8988T (cell line): ENCODE measurements around the gene FARP1.

ENCODE experiments used
- DNase-seq: peaks from one replicate; pipeline ENCODE4 v3.0.0; 2011

FARP1 gene, protein sequence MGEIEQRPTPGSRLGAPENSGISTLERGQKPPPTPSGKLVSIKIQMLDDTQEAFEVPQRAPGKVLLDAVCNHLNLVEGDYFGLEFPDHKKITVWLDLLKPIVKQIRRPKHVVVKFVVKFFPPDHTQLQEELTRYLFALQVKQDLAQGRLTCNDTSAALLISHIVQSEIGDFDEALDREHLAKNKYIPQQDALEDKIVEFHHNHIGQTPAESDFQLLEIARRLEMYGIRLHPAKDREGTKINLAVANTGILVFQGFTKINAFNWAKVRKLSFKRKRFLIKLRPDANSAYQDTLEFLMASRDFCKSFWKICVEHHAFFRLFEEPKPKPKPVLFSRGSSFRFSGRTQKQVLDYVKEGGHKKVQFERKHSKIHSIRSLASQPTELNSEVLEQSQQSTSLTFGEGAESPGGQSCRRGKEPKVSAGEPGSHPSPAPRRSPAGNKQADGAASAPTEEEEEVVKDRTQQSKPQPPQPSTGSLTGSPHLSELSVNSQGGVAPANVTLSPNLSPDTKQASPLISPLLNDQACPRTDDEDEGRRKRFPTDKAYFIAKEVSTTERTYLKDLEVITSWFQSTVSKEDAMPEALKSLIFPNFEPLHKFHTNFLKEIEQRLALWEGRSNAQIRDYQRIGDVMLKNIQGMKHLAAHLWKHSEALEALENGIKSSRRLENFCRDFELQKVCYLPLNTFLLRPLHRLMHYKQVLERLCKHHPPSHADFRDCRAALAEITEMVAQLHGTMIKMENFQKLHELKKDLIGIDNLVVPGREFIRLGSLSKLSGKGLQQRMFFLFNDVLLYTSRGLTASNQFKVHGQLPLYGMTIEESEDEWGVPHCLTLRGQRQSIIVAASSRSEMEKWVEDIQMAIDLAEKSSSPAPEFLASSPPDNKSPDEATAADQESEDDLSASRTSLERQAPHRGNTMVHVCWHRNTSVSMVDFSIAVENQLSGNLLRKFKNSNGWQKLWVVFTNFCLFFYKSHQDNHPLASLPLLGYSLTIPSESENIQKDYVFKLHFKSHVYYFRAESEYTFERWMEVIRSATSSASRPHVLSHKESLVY

DNA sequence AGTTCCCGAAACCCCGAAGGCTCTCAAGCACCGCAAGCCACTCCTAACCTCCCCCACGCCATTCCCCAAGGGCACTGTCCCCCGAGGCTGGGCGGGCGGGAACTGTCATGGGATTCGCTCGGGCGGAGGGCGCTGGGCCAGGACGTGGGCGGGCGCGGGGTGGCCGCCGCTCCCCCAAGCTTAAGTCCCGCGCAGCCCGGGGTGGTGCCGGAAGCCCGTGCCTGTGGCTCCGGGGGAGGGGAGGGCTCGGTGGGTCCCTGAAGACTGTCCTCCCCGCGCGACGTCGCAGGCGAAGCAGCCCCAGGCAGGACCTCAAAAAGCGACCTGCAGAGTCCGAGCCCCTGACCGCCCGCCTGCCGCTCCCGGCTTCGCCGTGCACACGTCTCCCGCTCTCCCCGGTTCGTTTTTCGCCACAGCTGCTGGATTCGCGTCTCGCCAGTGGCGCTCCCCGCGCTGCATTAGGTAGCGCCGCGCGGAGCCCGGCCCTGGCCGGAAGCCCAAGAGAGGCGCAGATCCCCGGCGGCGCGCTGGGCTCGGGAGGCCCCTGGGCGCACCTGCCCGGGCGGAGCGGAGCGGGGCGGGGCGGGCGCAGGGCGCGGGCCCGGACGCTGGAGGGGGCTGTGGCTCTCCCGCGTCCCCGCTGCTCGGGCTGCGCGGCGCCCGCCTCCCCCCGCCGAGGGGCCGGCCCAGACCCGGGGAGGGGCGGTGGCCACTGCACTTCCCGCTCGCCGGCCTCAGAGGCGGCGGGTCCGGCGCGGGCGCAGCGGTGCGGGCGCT is at the start of gene FARP1:
TSS of gene FARP1 (plus strand) at position 715 of the 777 bp plus-strand sequence. CDS start 70,149 bp downstream, outside the sequence.
- peak; percentile 80 for DNase-seq

DNA sequence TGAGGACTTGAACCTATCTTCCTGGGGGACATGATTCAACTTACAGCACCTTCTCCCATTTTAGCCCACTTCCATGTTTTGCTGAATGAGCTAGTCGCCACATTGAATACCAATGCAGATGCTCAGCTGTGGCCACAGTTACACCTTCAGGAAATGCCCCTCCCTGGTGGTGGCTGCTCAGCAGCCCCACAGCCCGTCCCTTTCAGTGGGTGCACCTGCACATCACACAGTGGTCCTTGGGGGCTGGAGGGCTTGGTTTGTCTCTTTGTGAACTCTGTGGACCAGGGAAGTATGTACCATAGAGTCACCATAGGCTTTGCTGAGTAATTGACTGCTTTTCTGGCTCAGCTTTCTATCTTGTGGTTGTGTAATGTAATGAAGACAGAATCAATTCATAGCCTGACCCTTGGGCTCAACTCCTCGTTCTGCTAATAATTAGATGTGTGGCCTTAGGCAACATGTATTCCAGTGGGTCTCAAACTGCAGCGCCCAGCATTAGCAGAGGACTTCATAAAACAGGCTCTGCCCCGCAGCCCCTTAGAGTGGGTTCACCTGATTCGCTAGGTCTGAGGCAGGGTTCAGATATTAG is 48.1 kb upstream of the FARP1 start:
- DNase-seq: no peak

DNA sequence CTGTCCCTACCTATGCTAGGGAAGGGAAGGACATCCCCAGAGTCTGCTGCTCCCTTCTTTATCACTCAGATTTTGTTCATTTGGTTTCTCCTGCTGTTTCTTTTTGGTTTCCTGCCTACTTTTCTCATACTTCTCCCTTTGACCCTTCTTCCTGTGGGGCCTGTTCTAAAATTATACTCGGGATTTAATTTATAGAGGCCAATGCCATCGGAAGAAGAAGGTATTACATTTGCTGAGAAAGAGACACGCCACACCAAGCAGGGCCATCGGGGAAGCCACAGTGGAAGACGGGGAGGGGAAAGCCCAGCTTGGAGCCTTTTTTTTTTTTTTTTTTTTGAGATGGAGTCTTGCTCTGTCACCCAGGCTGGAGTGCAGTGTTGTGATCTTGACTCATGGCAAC is 46.8 kb upstream of the FARP1 start:
- DNase-seq: no peak

DNA sequence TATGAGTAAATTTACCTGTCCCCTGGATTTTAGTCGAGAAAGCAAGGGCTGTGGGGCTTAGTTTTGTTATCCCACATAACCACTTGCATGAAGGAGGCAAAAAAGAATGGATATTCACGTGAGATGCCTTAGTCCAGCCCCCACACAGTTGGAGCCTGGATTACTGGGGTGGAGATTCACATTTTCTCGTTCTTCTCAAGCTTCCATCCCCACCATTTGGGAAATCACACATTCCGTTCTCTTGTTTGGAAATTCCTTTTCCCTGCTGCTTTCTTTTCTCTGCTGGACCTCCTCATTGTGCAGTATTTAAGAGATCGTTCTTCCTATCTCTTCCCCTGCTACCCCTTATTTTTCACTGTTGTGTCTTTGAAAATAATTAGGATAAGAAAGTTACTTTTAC is 45.1 kb upstream of the FARP1 start:
- no peak for DNase-seq

DNA sequence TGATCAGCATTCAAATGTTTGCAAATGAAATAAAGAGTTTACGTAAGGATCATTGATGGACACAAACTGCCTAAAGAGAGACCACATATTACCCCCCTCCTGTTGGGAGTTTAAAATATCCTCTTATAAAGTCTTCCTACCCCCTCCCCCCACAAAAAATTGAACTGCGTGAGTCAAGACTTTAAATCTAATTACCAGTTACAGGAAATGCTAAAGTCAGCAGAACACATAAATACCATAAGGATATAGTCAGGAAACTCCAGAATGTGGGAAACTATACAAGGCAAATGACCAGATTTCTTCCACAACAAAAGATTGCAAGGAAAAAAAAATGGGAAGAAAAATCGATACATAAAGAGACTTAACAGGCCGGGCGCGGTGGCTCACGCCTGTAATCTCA is 44.4 kb upstream of the FARP1 start:
- DNase-seq: no peak

DNA sequence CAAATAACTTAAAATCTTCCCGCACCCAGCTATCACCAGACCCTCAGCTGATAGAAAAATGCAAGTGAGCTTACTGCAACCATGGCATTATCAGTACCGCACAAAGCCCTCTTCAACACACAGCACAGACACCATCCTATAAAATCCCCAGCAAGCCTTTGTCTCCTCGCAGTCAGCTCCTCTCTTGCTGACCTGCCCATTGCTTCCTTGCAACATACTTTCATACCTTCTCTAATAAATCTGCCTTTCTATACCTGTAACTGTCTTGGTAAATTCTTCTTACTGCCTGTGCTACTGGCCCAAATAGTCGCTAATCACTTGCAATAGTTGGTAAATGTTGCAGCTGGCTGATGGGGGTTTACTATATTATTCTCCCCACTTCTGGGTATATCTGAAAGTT is 43.3 kb upstream of the FARP1 start:
- DNase-seq: no peak

DNA sequence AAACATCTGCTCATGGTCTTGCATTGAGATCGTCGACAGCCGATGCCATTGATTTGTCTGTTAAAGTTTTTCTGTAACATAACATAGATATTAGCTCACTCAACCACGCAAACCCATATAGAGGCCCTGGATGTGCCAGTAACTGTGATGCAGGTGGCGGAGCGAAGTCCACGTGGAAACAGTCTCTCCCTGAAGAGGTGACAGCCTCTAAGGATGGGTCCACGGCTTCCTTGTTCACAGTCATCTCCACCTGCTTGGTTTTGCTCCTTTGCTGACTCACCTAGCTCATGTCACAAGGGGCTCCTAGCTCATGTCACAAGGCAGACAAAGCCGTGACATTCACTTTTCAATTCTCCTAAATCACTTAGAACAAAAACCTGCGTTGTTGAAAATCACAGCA is 42.4 kb upstream of the FARP1 start:
- DNase-seq: no peak

DNA sequence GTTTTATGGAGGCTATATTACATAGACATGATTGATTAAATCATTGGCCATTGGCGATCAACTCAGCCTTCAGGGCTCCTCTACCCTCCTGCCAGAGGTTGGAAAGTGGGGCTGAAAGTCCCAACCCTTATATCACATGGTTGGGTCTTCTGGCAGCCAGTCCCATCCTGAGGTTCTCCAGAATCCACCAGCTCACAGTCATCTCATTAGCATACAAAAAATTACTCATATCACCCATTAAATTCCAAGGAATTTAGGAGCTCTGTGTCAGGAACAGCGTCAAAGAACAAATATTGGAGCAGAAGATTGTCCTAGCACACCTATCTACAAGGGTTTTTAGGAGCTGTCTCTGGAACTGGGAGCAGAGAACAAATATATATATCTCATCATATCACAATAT is 39.4 kb upstream of the FARP1 start:
- no peak for DNase-seq

DNA sequence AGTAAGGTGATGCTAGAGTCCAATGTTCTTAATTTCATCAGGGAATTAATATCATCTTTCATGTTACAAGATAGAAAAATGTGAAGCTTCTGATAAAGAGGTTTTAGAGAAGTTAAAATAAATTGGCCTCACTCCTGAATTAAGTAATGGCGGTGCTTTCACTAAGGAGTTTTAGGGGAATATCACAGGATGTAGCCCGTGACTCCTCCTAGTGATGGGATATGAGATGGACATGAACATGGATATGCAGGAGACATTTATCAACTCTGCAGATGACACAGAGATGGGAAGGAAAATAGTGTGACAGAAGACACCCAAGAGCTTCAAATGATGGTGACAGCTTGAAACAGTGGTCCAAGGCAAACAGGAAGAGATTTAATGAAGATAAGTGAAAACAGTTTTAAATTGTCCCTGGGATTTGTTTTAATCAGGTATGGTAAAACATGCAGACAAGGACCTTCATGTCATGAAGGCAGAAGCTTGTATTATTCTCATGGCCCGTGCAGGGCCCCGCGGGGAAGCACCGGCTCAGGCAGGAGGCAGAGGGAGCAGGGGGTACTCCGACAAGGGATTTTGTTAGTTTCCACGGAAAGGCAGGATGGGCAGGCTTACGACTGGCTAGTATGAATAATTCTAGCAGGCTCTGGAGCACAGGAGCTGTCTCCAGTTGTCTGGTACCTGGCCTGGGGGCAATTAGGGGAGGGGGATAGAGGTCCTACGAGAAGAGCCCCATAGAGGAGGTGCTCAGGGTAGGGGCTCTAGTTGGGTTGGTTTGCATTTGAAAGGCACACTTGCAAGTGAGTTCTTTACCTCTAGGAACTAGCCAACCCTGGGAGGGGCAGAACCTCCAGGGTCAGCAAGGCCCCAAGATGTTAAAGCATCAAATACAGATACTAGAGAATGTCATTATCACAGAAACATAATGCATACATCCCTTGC is 38.7 kb upstream of the FARP1 start:
- peak; percentile 43 for DNase-seq

DNA sequence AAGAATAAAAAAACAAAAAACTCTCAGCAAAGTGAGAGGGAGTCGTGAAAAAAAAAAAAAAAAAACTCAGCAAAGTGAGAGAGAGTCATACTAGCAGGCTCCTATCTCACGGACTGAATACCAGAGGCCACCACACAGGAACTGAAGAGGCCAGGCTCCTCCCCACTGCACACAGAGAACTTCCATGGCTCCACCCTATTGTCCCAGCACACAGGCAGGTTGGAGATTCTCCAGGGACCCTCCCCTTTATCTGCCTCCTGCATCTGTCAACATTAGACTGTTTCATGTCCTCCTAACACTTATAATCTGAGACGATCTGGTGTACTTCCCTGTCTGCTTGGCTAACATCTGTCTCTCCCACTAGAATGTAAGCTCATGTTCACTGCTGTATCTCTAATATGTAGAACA is 37.0 kb upstream of the FARP1 start:
- no peak for DNase-seq

DNA sequence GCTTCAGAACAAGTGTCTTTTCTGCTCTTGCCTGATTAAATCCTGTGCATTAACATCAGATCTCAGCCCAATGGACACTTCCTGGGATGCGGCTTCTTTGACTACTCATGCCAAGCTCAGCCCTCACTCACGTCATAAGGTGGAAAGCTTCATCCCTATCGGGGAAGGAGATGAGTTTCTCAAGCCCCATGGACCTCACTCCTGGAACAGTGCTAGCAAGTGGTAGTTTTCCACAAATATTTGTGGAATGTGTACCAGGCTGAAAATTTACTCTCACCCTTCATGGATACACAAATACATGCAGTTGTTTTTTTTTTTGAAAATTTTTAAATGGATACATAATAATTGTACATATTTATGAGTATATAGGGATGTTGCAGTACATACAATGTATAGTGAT is 34.6 kb upstream of the FARP1 start:
- DNase-seq: no peak

DNA sequence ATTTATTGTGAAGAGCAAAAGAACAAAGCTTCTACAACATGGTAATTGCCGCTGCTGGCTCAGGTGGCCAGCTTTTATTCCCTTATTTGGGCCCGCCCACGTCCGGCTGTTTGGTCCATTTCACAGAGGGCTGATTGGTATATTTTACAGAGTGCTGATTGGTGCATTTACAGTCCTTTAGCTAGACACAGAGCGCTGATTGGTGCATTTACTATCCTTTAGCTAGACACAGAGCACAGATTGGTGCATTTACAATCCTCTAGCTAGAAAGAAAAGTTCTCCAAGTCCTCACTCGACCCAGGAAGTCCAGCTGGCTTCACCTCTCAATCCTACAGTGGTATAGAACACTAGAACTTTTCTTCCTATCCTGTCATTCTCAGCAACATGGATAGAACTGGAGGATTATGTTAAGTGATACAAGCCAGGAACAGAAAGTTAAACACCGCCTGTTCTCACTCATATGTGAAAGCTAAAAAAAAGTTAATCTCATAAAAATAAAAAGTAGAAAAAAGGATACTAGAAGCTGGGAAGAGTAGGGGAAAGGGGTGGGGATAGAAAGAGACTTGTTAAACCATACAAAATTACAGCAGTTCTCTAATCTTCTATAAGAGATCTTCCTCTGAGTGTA is 33.6 kb upstream of the FARP1 start:
- no peak for DNase-seq

DNA sequence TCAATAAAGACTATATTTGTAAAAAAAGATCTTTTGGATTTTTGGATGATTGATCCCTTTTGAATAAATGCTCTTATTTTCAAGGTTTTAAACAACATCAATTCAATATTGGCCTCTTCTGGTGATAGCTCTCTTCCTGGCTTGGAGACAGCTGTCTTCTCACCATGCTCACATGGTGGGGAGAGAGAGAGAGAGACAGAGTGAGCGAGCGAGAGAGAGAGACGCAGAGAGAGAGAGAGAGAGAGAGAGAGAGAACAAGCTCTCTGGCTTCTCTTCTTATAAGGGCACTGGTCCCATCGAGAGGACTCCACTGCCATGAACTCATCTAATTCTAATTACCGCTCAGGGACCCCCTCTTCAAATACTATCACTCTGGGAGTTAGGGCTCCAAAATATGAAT is 32.1 kb upstream of the FARP1 start:
- DNase-seq: no peak

DNA sequence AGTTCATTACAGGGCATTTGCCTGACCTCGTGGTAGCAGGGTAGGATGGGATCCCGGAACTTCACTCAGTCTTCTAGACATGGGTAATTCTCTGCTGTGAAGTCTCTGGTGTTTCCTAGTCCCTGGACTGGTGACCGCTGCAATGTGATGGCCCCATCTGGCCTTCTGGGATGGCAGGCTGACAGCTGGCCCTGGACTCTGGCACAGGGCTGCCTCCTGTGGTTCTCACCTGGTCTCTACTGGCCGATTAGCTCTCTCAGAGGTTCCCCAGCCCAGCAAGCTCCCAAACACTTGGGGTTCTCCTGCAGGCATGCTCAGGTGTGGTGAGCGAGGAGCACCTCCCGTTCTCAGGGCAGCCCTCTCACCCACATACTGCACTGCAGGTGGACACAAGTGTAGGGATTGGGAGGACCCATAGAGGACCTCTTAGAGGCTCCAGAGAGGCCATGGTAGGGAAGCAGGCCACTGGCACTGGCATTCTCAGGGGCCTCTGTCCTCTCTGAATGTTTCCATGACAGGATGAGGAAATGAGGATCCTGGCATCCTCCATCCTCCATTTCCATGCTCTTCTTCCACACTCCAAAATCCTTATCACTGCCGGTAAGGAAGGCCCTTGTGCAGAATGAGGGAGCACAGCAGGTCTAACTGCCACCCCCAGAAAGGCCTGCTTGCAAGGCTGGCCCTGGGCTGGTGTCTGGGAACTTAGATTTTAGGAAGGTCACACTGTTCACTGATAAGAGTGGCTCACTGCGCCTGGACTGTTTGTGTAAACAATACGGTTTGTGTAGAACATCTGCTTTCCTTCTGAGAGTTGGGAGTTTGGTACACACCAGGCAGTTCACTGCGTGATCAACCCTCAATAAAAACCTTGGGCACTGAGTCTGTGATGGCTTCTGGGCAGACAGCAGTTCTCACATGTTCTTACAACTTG is 31.5 kb upstream of the FARP1 start:
- DNase-seq: no peak

DNA sequence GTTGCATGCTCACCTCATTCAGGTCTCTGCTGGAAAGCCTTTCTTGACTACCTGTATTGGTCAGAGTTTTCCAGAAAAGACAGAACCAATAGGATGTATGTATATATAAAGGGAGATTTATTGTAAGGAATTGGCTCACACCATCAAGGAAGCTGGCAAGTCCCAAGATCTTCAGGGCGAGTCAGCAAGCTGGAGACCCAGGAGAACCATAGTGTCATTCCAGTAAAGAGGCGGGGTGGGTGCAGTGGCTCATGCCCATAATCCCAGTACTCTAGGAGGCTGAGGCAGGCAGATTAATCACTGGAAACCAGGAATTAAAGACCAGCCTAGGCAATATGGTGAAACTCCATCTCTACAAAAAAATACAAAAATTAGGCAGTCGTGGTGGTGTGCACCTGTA is 30.4 kb upstream of the FARP1 start:
- DNase-seq: no peak

DNA sequence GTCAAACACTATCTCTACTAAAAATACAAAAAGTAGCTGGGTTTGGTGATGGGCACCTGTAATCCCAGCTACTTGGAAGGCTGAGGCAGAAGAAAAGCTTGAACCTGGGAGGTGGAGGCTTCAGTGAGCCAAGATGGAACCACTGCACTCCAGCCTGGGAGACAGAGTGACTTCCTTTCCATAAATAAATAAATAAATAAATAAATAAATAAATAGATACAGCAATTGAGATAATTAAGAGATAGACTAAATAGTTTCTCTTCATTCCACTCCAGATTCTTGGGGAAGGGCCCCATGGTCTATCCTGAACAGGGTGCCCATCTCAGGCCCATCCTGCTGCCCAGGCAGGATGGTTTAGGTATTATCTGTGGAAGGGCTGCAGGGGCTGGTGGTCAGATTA is 24.0 kb upstream of the FARP1 start:
- DNase-seq: no peak

DNA sequence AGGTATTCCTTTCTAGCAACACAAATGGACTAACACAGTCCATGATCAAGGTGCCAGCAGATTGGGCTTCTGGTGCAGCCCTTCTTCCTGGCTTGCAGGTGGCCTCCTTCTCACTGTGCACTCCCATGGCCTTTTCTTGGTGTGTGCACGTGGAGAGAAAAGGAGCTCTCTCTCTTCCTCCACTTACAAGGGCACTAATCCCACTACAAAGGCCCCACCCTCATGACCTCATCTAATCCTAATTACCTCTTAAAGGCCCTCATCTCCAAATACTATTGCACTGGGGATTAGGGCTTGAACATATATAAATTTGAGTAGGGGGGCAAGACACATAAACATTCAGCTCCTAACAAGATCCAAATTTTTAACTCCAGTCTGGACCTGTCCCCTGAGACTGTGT is 19.7 kb upstream of the FARP1 start:
- no peak for DNase-seq

DNA sequence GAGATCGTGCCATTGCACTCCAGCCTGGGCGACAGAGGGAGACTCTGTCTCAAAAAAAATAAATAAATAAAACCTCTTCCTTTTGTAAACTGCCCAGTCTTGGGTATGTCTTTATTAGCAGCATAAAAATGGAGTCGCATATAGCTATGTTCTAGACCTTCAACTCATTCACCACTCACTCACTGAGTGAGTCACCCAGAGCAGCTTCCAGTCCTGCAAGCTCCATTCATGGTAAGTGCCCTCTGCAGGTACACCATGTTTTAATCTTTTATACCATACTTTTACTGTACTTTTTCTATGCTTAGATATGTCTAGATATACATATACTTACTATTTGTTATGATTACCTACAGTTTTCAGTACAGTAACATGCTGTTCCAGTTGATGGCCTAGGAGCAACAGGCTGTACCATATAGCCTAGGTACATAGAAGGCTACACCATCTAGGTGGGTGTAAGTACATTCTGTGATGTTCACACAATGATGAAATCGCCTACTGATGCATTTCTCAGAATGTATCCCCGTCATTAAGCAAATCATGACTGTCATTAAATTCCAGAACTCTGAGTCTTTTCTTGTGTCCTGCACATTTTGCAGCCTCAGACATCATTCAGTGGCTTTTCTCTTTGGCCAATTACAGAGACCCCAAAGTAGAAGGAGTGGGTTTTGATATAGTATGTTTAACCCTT is 13.7 kb upstream of the FARP1 start:
- DNase-seq: no peak

DNA sequence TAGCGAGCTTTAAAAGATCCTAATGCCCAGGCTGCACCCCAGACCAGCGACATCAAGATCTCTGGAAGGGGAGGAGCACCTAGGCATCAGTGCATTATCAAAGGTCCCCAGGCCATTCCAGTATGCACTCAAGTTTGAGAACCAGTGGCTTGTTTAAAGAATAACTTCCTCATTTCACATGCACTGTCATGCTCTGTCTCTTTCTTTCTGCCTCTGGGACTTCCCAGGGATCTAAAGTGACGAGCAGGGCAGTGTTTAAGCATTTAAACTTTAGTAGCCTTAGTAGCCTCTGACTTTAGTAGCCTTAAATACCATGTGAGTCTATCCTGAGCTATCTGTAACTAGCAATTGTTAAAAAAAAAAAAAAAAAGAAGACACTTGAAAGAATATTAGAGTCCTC is 8.9 kb upstream of the FARP1 start:
- DNase-seq: no peak
